Measurements from ENCODE around the gene PDZRN3. TPM values are rescaled to one million over a fixed set of nuclear protein-coding genes. Genes with fewer than 3 reads are reported as not detected.

Gene PDZRN3
- total RNA-seq, 1 experiment from 2014 or later = not detected

DNA sequence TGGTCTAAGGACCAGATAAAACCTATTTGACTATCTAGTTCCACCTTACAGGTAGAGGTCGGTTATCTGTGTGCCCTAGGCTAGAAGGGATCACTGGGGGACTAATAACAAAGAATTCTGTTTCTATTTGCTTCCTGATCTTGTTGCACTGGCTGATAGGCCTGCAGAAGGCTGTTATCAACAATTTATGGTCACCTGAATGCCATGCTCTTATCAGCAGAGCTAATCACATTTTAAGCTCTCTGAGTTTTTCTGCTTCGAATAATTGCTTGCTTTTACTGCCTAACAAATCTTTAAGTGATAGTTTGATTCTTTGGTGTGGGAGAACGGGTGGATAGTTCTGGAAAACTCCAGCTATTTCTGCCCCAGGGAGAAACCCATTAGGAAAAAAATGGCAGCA, 263.1 kb downstream of the PDZRN3 start:
- BruUV-seq (replicated peaks) = no TSS peak

DNA sequence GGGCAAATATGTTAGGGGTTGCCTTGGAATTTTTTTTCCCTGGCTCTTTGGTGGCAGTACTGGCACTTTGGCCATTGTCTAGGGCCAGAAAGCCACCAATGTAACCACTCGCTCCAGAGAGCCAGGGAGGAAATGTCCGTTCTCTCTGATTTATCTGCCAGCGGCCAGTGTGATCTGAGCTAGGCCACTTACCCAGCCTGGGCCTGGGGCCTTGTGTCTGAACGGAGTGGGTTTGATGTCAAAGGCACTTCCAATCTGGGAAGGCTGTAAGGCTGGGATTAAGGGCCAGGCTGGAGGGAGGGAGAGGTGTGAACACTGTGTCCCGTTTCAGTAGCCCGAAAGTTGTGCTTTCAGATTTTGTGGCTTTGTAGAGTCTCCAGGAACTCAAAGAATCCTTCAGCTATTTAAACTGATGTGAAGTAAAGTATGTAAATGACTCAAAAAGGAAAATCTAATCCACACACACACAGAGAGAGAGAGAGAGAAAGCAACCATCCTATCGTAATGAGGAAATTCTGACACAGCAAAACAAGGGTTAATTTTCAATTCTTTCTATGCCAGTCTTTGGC, 271.0 kb downstream of the PDZRN3 start:
- in situ Hi-C loops (cut with HindIII; ENCODE audit: low pct_unique_long_range_greater_than_20kb, low sequenced_read_pairs) = no loop called here
- no TSS peak for BruUV-seq (replicated peaks)
- Histone ChIP-seq H3K4me1 (ENCODE audit: control insufficient read depth, insufficient read depth, low read length) (no peaks in the 10 kb centered on the region), H3K4me3 (ENCODE audit: low read depth in 2 of 2, low read length in 2 of 2) (no peak overlapping the region), H3K9me3 (ENCODE audit: control insufficient read depth, insufficient read depth, low read depth, low read length) (no peaks in the 10 kb centered on the region), H3K27me3 (ENCODE audit: control insufficient read depth, insufficient read depth, low read length) (no peaks in the 10 kb centered on the region), H3K36me3 (ENCODE audit: control insufficient read depth, insufficient read depth, low read length) (no peaks in the 10 kb centered on the region), H3K27ac (ENCODE audit: low read length) (no peak overlapping the region)
- ChIA-PET POLR2A (no interaction called here), CTCF (no interaction called here)
- DNase-seq (ENCODE audit: low read depth, low spot score) (no peak), ATAC-seq (no peak)
- intact Hi-C loops (cut with micrococcal nuclease; ENCODE audit: unreplicated experiment) = no loop called here
- no peak for TF ChIP-seq SIN3A (IDR thresholded peaks at IDR 0.05; ENCODE audit: borderline replicate concordance, insufficient read depth, low read depth, low read length)
- TF ChIP-seq, protein P1, sequence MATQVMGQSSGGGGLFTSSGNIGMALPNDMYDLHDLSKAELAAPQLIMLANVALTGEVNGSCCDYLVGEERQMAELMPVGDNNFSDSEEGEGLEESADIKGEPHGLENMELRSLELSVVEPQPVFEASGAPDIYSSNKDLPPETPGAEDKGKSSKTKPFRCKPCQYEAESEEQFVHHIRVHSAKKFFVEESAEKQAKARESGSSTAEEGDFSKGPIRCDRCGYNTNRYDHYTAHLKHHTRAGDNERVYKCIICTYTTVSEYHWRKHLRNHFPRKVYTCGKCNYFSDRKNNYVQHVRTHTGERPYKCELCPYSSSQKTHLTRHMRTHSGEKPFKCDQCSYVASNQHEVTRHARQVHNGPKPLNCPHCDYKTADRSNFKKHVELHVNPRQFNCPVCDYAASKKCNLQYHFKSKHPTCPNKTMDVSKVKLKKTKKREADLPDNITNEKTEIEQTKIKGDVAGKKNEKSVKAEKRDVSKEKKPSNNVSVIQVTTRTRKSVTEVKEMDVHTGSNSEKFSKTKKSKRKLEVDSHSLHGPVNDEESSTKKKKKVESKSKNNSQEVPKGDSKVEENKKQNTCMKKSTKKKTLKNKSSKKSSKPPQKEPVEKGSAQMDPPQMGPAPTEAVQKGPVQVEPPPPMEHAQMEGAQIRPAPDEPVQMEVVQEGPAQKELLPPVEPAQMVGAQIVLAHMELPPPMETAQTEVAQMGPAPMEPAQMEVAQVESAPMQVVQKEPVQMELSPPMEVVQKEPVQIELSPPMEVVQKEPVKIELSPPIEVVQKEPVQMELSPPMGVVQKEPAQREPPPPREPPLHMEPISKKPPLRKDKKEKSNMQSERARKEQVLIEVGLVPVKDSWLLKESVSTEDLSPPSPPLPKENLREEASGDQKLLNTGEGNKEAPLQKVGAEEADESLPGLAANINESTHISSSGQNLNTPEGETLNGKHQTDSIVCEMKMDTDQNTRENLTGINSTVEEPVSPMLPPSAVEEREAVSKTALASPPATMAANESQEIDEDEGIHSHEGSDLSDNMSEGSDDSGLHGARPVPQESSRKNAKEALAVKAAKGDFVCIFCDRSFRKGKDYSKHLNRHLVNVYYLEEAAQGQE (IDR thresholded peaks at IDR 0.05; ENCODE audit: insufficient read depth in 1 of 2, low read depth in 2 of 2, low read length in 1 of 2) = no peak
- TF ChIP-seq, protein P2, sequence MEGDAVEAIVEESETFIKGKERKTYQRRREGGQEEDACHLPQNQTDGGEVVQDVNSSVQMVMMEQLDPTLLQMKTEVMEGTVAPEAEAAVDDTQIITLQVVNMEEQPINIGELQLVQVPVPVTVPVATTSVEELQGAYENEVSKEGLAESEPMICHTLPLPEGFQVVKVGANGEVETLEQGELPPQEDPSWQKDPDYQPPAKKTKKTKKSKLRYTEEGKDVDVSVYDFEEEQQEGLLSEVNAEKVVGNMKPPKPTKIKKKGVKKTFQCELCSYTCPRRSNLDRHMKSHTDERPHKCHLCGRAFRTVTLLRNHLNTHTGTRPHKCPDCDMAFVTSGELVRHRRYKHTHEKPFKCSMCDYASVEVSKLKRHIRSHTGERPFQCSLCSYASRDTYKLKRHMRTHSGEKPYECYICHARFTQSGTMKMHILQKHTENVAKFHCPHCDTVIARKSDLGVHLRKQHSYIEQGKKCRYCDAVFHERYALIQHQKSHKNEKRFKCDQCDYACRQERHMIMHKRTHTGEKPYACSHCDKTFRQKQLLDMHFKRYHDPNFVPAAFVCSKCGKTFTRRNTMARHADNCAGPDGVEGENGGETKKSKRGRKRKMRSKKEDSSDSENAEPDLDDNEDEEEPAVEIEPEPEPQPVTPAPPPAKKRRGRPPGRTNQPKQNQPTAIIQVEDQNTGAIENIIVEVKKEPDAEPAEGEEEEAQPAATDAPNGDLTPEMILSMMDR (IDR thresholded peaks at IDR 0.05) = no peak
- TF ChIP-seq POLR2AphosphoS5 (IDR thresholded peaks at IDR 0.05; ENCODE audit: low read depth, low read length) = no peak
- no peak for TF ChIP-seq TCF7L2 (IDR thresholded peaks at IDR 0.05; ENCODE audit: low read depth, low read length)

More for the DNA sequence above, 263.1 kb downstream of the PDZRN3 start:
- Histone ChIP-seq H3K4me1 (ENCODE audit: control insufficient read depth, insufficient read depth, low read length) (no peaks in the 10 kb centered on the region), H3K27ac (ENCODE audit: low read length) (no peak overlapping the region), H3K27me3 (ENCODE audit: control insufficient read depth, insufficient read depth, low read length) (no peaks in the 10 kb centered on the region), H3K36me3 (ENCODE audit: control insufficient read depth, insufficient read depth, low read length) (no peaks in the 10 kb centered on the region), H3K9me3 (ENCODE audit: control insufficient read depth, insufficient read depth, low read depth, low read length) (no peaks in the 10 kb centered on the region), H3K4me3 (ENCODE audit: low read depth in 2 of 2, low read length in 2 of 2) (no peak overlapping the region)
- no peak for DNase-seq (ENCODE audit: low read depth, low spot score)
- intact Hi-C loops (cut with micrococcal nuclease; ENCODE audit: unreplicated experiment) = no loop called here
- in situ Hi-C loops (cut with HindIII; ENCODE audit: low pct_unique_long_range_greater_than_20kb, low sequenced_read_pairs) = no loop called here
- ATAC-seq = no peak
- ChIA-PET CTCF (no interaction called here), POLR2A (no interaction called here)
- no peak for TF ChIP-seq SIN3A (IDR thresholded peaks at IDR 0.05; ENCODE audit: borderline replicate concordance, insufficient read depth, low read depth, low read length)
- TF ChIP-seq POLR2AphosphoS5 (IDR thresholded peaks at IDR 0.05; ENCODE audit: low read depth, low read length) = no peak
- no peak for TF ChIP-seq TCF7L2 (IDR thresholded peaks at IDR 0.05; ENCODE audit: low read depth, low read length)
- TF ChIP-seq, protein P1 (IDR thresholded peaks at IDR 0.05; ENCODE audit: insufficient read depth in 1 of 2, low read depth in 2 of 2, low read length in 1 of 2) = no peak
- TF ChIP-seq, protein P2 (IDR thresholded peaks at IDR 0.05) = no peak
